ENCODE measurements around the gene PACS1.

DNA sequence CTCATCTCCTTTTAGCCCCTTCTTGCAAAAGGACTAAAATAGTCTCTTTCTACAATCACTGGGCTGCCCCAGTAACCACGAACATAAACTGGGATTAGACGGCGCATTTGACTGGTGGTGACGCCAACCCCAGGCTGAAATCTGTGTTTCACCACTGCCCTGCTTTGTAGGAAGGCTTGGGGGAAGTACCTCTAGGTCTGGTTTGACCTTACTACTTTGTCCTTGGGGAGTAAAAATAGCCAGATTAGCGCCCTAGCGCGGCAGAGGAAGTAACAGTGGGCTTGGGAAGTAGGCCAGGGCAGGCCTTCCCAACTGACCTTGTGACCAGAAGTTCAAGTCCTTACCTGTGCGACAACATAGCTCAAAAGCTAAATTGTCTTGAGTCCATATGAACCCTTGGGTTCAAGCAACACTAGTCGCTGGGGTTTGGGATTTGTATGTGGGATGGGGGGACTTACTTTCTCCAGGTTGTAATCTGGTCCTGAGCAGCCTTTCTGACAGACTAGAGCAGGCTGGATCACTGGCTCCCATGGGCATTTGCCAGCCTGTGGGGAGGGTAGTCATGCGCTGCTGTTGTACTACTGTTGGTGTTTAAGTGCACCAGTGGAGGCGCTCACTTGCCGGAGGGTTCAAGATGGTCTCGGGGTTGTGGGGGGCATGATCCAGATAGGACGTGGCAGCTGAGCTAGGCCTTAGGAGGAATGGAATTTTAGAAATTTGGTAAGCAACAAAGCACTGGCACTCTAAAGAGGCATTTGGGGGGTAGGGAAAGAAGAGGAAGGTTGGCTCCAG, 953 bp upstream of the PACS1 start:
- TF ChIP-seq, protein P1, sequence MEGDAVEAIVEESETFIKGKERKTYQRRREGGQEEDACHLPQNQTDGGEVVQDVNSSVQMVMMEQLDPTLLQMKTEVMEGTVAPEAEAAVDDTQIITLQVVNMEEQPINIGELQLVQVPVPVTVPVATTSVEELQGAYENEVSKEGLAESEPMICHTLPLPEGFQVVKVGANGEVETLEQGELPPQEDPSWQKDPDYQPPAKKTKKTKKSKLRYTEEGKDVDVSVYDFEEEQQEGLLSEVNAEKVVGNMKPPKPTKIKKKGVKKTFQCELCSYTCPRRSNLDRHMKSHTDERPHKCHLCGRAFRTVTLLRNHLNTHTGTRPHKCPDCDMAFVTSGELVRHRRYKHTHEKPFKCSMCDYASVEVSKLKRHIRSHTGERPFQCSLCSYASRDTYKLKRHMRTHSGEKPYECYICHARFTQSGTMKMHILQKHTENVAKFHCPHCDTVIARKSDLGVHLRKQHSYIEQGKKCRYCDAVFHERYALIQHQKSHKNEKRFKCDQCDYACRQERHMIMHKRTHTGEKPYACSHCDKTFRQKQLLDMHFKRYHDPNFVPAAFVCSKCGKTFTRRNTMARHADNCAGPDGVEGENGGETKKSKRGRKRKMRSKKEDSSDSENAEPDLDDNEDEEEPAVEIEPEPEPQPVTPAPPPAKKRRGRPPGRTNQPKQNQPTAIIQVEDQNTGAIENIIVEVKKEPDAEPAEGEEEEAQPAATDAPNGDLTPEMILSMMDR (IDR thresholded peaks at IDR 0.05), result peak; percentile 26; the same call in 1 of the 2 replicates
- no peak for TF ChIP-seq SIN3A (IDR thresholded peaks at IDR 0.05; ENCODE audit: borderline replicate concordance, insufficient read depth, low read depth, low read length)

Measured in Panc1 (cell line).